B cell (primary cell): Measurements from ENCODE around the gene DNAJC21.
"Not testable (repeated sequence)": the region's sequence is repeated elsewhere in the genome, so short reads cannot be mapped to it uniquely, and the experiment has no call there.

Experiments used
- EZH2 ChIP-seq: IDR thresholded peaks from 2 replicates; pipeline ENCODE4 v1.6.1; 2012; ENCODE audit warnings: borderline replicate concordance, low read depth, mild to moderate bottlenecking, moderate library complexity, low read length; ENCODE audit not compliant: insufficient read depth, poor library complexity, severe bottlenecking
- TF ChIP-seq, protein P1 (sequence below): fragments of 200-600 bp; IDR thresholded peaks from one replicate; pipeline ENCODE4 v1.8.0; 2022; ENCODE audit warnings: antibody characterized with exemption, mild to moderate bottlenecking

DNA sequence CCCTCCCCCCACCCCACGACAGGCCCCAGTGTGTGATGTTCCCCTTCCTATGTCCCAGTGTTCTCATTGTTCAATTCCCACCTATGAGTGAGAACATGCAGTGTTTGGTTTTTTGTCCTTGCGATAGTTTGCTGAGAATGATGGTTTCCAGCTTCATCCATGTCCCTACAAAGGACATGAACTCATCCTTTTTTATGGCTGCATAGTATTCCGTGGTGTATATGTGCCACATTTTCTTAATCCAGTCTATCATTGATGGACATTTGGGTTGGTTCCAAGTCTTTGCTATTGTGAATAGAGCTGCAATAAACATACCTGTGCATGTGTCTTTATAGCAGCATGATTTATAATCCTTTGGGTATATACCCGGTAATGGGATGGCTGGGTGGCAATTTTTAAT, 42.3 kb downstream of the DNAJC21 start:
- TF ChIP-seq, protein P1, sequence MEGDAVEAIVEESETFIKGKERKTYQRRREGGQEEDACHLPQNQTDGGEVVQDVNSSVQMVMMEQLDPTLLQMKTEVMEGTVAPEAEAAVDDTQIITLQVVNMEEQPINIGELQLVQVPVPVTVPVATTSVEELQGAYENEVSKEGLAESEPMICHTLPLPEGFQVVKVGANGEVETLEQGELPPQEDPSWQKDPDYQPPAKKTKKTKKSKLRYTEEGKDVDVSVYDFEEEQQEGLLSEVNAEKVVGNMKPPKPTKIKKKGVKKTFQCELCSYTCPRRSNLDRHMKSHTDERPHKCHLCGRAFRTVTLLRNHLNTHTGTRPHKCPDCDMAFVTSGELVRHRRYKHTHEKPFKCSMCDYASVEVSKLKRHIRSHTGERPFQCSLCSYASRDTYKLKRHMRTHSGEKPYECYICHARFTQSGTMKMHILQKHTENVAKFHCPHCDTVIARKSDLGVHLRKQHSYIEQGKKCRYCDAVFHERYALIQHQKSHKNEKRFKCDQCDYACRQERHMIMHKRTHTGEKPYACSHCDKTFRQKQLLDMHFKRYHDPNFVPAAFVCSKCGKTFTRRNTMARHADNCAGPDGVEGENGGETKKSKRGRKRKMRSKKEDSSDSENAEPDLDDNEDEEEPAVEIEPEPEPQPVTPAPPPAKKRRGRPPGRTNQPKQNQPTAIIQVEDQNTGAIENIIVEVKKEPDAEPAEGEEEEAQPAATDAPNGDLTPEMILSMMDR: not testable (repeated sequence)
- not testable (repeated sequence) for TF ChIP-seq EZH2
